Activated CD4-positive, alpha-beta T cell treated with anti-CD3 and anti-CD28 coated beads, Interleukin-2, Interleukin-4, amounts not matched to agents 100 ng/mL and 50 ng/mL, durations not matched to agents 16 hours and 8 hours (primary cell): ENCODE measurements around the gene RASGRP3.

Experiments
- DNase-seq: peaks from one replicate; pipeline ENCODE4 v3.0.0-alpha.2; 2020; ENCODE audit warnings: low spot score

The RASGRP3 gene

DNA sequence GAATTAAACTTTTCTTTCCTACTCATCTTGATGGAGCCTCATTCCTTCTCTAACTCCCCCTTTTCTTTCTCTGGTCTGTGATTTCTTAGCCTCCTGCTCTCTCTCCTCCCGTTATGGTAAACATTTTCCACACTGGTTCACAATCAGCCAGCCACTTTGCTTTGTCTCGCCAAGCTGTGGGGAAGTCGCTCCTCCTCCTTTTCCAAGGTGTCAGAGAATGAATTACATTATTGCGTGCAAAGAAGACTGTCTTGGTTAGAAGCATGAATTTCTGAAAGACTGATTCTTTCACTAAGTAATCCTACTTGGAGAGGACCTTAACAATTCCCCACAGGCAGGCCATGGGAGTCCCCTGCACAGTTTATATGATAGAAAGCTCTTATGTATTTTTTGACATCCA lies 46.1 kb downstream of the RASGRP3 start:
- no peak for DNase-seq

GRCh38 chr2:33525666-33526065 lies 49.2 kb downstream of the RASGRP3 start:
- DNase-seq, result no peak

DNA sequence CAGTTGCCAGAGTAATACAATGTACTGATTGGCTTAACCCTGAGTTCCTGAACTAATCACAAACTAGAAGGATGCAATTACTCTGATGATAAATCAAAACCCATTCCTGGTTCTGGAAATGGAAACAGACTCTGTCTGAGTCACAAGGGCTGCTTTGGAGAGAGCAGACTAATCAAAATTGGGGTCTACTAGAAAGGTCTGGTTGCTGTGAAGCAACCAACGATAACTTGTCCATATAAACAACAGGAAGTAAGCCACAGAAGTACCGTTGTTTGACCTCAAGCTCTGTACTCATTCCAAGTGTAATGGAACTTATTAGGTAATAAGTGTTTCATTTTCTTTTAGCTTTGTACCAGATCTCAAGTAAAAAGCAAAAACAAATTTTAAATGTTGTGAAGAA lies 49.7 kb downstream of the RASGRP3 start:
- peak; percentile 20 for DNase-seq

GRCh38 chr2:33526921-33527320 lies 50.5 kb downstream of the RASGRP3 start:
- no peak for DNase-seq

GRCh38 chr2:33528441-33528950 lies 52.0 kb downstream of the RASGRP3 start:
- no peak for DNase-seq

DNA sequence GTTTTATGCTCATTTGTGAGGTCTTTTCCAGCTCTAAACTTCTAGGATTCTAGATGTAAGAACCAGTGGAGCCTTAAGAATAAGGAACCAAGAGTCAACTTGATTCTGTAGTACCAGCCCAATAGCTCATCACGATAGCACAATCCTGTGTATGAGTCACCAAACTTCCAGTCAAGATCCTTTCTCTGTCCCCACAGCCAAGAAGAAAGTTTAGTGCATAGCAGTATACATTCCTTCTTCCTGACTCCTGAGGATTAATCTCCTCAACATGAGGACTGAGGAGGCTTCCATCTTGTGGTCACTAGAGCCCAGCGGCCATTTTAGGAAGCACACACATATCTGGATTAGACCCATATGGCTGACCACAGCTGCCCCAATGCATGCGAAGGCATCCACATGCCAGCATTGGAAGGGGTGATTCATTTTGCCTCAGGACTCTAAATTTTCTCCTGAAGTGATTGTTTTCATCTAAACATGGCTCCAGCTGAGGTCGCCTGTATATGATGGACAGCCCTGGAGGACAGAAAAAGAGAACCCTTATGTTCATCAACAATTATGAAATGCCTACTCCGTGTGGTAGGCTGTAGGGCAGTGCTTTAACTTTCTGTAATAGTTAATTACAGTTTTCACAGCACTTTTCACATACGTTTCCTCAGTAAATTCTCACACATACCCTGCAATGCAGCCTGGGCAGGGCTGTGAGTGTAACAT lies 53.5 kb downstream of the RASGRP3 start:
- DNase-seq, result no peak

DNA sequence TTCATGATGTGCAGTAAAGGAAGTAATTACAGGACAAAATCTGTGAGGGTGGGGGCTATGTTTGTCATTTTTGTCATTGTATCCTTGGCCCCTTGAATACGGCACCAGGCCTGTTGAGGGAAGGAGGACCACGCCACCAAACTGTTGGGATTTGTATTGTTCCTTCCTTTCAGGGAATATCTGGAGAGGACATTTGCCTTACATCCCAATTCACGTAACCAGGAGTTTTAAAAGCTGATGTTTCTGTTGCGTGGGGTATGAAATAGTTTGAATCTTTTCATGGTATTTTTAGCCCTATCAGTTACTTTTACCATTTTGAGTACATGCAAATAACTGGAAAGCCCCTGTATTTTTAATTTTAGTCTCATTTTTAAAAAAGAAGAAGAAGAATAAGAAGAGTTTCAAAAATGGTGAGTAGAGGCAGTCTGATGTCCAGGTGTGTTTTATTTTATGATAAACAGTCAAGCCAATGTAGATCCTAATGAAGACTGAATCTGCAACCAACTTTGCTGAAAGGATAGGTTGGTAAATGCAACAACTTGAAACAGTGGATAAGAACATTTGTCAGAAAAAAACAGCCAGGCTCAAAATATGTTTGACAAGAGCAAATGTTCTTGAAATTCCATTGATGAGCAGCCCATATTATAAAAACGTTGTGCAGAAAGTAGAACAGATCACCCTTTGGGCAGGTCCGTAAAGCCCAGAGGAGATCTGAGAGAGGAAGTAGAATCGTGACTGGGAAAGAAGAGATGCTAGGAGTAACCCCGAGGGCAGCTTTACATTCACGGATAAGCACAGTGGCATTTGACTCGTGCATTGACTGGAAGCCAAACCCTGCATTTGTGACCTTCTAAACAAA lies 54.5 kb downstream of the RASGRP3 start:
- DNase-seq, result no peak

DNA sequence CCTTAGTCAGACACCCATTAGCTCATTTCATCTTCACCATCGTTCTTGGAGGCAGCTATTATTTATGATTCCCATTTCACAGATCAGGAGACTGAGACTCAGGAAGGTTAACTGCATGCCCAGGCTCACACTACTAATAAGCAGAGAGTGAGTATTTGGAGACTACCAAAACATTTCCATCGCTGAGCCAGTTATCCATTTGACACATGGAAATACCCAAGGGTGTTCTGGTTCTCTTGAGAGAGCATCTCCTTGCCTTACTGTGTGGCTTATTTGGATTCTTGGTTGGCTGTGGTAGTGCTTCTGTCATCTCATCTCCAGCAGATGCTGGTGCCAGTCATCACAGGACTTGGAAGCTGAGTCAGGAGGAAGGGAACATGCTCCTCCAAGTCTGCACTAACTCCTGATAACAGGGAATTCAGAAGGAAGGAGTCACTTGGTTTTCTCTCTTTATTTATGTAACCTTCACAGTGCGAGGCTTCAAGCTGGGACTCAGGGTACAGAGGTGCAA lies 55.2 kb downstream of the RASGRP3 start:
- DNase-seq, result no peak

GRCh38 chr2:33532146-33532545 lies 55.7 kb downstream of the RASGRP3 start:
- DNase-seq, result no peak

DNA sequence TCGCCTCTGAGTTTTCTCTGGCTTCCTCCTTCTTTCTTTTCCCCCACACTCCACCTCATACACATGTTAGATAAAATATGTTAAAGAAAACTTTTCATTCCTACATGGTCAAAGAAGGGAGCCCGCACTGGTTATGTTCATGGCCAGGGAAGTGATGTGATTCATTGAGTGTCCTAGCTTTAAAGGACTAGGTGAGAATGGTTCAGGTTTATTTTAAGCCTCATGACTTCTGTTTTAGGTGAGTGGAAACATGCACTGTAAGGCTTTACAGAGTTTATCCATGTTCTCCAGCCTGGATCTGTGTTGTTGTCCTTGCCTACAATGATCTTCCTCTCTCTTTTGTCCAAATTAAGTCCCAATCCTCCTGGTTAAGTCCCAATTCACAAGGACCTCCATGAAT lies 56.5 kb downstream of the RASGRP3 start:
- no peak for DNase-seq

- no peak for DNase-seq
These were observed 59.0 kb downstream of the RASGRP3 start for GRCh38 chr2:33535421-33535820.

DNA sequence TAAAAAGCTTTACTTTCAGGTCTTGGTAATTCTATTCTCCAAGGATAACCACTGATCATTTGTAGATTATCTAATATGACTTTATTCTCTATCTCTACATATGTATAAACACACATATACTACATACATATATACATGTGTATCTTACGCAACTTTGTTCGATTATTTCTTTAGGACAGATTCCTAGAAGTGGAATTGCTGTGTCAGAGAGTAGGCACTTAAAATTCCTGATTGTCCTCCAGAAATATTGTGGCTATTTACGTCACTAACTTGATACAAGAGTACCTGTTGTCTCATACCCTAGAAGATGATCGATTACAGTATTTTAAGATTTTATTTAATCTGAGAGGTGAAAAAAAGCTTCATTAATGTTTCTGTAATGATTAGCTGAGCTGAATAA lies 64.8 kb downstream of the RASGRP3 start:
- no peak for DNase-seq

- no peak for DNase-seq
These were observed 73.8 kb downstream of the RASGRP3 start for GRCh38 chr2:33550206-33550605.

- DNase-seq, result no peak
These were observed 76.5 kb downstream of the RASGRP3 start for GRCh38 chr2:33552758-33553461.

DNA sequence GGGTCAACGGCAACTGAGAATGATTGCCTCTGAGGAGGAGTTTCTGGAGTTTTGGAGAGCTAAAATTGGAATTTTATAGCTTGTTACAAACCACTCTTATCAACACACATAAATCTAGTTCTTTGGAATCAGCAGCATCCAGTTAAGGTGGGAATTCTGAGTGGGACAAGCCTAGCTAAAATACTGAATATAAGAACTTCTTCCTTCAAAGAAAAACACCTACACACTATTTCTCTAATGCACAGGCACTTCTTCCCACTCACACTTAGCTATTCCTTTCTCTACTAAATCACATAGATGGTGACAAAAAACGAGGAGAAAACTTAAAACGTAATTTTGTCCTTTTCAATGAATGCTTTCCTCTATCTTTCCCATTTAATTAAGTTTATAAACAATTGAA lies 79.2 kb downstream of the RASGRP3 start:
- DNase-seq, result no peak

DNA sequence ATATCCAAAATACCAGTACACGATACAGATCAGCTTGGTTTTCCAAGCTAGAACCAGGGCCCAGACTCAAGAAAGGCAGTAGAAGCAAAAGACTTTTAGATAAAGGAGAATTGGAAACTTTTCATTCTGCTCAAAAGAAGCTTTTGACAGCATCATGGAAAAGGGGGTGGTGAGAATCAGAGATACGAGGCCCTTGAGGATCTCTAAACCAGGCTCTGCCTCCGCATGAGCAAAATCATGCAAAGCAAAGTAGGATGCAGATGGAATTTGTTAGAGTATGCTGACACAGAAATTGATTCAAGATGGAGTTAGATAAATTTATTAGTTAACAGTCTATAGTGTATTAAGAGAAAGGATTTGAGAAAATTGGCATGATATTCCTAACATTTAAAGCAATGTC lies 82.9 kb downstream of the RASGRP3 start:
- no peak for DNase-seq

DNA sequence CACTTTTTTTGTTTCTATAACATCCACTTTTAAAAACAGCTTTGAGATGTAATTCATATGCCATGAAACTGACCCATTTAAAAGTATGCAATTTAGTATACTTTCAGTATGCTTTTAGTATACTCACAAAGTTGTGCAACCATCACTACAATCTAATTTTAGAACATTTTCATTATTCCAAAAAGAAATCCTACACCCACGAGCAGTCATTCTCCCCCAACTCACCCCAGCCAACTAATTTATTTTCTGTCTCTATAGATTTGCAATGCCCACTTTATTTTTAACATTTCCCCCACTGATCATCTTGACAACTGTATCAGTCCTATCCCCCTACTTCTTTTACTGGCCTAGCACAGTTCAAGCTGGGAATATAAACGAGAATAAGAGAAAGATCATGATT lies 83.6 kb downstream of the RASGRP3 start:
- no peak for DNase-seq

DNA sequence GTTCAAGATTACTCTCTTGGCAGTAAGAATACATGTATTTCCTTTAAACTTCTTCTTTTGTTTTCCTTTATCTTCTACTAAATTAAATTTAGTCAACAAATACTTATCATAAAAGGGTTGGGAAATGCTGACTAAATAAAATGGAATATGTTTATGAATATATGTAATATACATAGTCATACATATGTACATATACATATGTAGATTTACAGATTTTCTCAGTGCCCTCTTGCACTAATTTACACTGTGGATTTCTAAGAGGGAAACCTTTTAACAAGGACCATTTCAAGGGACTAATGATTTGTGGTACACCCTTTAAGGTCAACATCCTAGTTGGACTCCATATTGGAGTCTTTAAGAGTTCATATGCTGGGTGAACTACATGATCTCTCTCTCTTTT lies 85.4 kb downstream of the RASGRP3 start:
- no peak for DNase-seq

DNA sequence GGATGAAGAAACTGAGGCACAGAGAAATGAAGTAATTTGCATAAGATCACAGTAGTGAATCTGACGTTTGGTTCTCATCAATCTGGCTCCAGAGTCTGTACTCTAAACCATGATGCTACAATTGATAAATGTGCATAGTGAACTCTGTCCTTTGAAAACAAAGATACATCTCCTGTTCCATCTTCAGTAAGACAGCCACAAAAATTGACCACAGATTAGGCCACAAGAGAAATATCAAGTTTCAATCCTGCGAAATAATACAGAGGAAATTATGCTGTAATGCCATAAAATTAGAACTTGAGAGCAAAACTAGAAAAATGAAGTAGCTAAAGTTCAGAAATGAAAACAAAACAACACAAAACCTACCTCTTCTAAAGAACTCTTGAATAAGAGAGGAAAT lies 94.2 kb downstream of the RASGRP3 start:
- no peak for DNase-seq

DNA sequence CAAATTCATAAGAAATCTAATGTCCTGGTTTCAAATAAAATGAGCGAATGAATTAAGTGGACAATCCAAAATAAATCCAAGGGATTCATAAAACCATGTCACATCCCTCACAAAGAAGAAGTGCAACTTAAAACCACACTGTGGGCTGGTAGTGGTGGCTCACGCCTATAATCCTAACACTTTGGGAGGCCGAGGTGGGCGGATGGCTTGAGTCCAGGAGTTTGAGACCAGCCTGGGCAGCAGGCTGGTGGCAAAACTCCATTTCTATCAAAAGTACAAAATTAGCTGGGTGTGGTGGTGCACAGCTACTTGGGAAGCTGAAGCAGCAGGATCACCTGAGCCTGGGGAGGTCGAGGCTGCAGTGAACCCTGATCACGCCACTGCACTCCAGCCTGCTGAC lies 97.2 kb downstream of the RASGRP3 start:
- DNase-seq, result no peak

- DNase-seq, result no peak
These were observed 100.6 kb downstream of the RASGRP3 start for GRCh38 chr2:33577084-33577483.

DNA sequence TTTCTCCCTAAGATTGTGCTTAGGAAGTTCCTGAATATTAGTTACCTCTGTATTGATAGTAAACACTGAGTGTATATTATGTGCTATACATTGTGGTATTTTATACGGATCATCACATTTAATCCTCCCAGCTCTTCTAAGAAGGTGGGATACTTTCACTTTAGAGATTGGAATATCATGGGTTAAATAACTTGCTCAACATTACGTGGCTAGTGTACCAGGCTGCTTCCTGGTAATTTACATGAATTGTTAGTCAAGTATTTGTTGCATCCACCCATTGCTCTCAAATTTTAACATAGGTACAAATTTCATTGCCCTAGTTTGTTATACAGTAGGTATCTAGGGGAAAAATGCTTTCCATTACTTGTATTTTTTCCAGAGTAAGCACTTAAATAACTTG lies 101.2 kb downstream of the RASGRP3 start:
- DNase-seq, result no peak

DNA sequence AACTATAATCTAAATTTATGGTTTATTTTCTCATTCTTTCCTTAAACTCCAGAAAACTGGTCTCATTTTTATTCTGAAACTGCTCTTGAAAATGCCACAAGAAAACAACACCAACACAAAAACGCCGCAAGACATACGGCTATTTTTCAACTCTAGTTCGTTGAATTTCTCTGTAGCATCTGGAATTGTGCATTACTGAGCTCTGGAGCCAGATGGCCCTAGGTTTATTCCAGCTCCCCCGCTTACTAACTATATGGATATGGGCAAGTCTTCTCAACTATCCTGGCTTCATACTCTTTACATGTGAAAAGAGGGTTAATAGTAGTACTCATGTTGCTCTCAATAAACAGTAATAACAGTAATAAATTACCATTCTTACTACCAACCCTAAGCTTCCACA lies 102.8 kb downstream of the RASGRP3 start:
- DNase-seq, result no peak
